PC-3 (cell line): ENCODE results near the gene COA1.

ENCODE experiments used
- EZH2 ChIP-seq: fragments of 300-600 bp; sonication (generic); IDR thresholded peaks from one replicate; pipeline ENCODE4 v1.6.1; 2017; ENCODE audit warnings: antibody characterized with exemption, mild to moderate bottlenecking, low read length; ENCODE audit not compliant: unreplicated experiment
- EZH2phosphoT487 ChIP-seq: fragments of 300-600 bp; sonication (generic); IDR thresholded peaks from 2 replicates; pipeline ENCODE4 v1.6.1; 2018; ENCODE audit warnings: mild to moderate bottlenecking, antibody characterized with exemption, low read length, borderline replicate concordance
- TF ChIP-seq, protein P1 (sequence below): fragments of 300-600 bp; sonication (generic); conservative IDR thresholded peaks from 2 replicates; pipeline ENCODE4 v1.5.1; 2017; ENCODE audit warnings: antibody characterized with exemption, low read depth, mild to moderate bottlenecking, low read length

DNA sequence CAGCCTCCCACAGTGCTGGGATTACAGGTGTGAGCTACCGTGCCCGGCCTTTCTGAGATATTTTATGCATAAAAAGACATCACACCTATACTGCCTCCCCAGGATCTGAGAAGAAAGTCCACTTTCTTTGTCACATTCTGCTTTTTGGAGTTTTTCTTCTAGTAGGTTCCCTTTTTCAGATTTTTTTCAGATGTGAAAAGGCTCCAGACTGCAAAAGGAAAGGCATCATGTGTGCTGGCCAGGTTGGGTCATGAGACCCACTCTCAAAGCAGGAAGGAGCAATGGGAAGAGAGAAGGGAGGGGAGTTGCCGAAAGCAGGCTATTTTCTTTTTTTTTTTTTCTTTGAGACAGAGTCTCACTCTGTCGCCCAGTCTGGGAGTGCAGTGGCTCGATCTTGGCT, 40.0 kb upstream of the COA1 start:
- TF ChIP-seq, protein P1, sequence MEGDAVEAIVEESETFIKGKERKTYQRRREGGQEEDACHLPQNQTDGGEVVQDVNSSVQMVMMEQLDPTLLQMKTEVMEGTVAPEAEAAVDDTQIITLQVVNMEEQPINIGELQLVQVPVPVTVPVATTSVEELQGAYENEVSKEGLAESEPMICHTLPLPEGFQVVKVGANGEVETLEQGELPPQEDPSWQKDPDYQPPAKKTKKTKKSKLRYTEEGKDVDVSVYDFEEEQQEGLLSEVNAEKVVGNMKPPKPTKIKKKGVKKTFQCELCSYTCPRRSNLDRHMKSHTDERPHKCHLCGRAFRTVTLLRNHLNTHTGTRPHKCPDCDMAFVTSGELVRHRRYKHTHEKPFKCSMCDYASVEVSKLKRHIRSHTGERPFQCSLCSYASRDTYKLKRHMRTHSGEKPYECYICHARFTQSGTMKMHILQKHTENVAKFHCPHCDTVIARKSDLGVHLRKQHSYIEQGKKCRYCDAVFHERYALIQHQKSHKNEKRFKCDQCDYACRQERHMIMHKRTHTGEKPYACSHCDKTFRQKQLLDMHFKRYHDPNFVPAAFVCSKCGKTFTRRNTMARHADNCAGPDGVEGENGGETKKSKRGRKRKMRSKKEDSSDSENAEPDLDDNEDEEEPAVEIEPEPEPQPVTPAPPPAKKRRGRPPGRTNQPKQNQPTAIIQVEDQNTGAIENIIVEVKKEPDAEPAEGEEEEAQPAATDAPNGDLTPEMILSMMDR: no peak
- TF ChIP-seq EZH2 (no peak), EZH2phosphoT487 (no peak)
